ENCODE results near the gene OAF.

Gene OAF

DNA sequence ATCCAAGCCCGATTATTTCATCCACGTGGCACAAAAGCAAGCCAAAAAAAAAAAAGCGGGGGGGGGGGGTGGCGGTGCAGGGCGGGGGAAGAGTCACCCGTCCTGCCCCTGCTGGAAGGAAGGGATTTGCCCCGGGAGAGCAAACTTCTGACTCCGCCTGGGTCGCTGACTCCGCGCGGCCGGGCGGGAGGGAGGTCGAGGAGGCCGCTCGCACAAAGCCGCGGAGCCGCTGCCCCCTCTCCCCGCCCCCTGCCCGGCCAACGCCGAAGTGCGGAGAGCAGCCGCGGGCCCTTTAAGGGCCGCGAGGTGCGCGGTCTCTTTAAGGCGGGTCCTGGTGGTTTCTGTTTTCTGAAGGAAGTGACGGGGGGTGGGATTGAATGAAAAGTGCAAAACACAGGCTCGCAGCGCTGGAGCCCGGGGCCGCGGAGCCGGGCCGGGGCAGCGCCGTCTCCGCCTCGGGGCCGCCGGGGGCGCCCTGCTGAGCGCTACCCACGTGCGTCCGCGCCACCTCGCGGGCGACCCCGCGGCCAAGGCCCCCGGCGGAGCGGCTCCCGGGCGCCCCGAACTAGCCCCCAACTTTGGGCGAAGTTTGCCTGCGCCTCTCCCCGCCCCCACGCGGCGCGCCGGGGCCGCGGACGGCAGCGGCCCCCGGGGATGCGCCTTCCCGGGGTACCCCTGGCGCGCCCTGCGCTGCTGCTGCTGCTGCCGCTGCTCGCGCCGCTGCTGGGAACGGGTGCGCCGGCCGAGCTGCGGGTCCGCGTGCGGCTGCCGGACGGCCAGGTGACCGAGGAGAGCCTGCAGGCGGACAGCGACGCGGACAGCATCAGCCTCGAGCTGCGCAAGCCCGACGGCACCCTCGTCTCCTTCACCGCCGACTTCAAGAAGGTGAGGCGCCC lies at the start of gene OAF:
OAF (plus strand) TSS at position 407 of the 896 bp plus-strand sequence; CDS start at position 655, 248 bp downstream.
- TF ChIP-seq, protein P1, sequence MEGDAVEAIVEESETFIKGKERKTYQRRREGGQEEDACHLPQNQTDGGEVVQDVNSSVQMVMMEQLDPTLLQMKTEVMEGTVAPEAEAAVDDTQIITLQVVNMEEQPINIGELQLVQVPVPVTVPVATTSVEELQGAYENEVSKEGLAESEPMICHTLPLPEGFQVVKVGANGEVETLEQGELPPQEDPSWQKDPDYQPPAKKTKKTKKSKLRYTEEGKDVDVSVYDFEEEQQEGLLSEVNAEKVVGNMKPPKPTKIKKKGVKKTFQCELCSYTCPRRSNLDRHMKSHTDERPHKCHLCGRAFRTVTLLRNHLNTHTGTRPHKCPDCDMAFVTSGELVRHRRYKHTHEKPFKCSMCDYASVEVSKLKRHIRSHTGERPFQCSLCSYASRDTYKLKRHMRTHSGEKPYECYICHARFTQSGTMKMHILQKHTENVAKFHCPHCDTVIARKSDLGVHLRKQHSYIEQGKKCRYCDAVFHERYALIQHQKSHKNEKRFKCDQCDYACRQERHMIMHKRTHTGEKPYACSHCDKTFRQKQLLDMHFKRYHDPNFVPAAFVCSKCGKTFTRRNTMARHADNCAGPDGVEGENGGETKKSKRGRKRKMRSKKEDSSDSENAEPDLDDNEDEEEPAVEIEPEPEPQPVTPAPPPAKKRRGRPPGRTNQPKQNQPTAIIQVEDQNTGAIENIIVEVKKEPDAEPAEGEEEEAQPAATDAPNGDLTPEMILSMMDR (IDR thresholded peaks at IDR 0.05; ENCODE audit: control insufficient read depth, insufficient read depth, low read depth, low read length, missing control alignments) = peak; percentile 9
- peak within 1 kb of the TSS; percentile 77 for H3K4me3 ChIP-seq (ENCODE audit: control insufficient read depth, low read depth, low read length)
- DNase-seq (ENCODE audit: low read depth) = no peak

DNA sequence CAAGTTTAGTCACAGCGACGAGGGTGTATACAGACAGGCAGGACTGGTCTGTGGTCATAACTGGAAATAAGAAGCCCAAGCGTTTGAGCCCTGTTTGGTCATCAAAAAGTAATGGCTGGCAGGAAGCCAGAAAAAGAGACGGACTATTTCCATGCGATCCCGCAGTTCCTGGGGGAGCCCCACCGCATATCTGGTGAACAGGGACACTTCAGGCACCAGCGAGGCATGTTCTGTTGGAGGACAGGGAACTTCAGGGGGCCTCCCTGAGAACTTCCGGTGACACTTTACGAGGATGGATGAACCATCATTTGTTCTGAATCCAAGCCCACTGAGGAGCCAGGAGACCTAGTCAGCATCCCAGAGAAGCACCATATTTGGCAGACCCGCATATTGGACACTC lies 43.2 kb upstream of the OAF start:
- DNase-seq (ENCODE audit: low read depth) = no peak
- no peak overlapping the region for H3K4me3 ChIP-seq (ENCODE audit: control insufficient read depth, low read depth, low read length)
- TF ChIP-seq, protein P1 (IDR thresholded peaks at IDR 0.05; ENCODE audit: control insufficient read depth, insufficient read depth, low read depth, low read length, missing control alignments) = no peak

DNA sequence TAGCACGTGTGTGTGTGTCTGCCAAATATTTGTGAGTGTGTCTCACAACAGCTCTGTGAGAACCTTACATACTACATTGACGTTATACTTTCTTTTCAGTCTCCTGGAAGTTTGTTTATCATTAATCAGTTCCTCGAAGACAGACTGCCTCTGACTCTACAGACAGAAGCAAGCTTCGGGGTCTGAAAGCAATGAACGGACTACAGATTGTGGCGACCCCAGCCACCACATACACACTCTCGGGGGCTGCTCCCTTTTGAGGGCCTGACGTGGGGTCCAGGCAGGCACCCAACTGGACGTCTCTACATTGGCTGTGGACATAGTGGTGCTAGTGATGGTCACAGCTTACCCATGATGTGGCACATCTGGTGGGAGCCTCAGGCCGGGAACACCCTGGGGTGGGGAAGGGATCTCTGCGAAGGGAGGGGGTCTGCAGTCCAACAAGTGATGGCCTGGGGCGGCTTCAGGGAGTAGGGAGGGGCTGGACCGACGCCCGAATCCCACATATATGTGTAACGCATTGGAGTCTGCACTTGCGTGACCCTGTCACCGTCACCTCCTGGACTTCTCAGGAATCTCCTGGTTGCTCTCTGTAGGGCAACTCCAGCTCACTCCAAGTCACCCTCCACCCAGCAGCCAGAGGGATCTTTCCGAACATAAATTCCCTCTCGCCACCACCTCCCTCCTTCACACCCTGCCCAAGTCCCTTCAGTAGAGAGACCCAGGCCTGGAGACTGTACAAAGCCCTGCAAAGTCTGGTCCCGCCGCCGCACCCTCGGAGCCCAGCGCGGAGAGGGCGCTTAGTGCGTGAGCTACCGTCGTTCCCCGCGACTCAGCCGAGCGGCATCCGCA lies 42.5 kb upstream of the OAF start:
- TF ChIP-seq, protein P1 (IDR thresholded peaks at IDR 0.05; ENCODE audit: control insufficient read depth, insufficient read depth, low read depth, low read length, missing control alignments) = no peak
- DNase-seq (ENCODE audit: low read depth) = no peak
- H3K4me3 ChIP-seq (ENCODE audit: control insufficient read depth, low read depth, low read length) = peak overlapping the region; percentile 49

DNA sequence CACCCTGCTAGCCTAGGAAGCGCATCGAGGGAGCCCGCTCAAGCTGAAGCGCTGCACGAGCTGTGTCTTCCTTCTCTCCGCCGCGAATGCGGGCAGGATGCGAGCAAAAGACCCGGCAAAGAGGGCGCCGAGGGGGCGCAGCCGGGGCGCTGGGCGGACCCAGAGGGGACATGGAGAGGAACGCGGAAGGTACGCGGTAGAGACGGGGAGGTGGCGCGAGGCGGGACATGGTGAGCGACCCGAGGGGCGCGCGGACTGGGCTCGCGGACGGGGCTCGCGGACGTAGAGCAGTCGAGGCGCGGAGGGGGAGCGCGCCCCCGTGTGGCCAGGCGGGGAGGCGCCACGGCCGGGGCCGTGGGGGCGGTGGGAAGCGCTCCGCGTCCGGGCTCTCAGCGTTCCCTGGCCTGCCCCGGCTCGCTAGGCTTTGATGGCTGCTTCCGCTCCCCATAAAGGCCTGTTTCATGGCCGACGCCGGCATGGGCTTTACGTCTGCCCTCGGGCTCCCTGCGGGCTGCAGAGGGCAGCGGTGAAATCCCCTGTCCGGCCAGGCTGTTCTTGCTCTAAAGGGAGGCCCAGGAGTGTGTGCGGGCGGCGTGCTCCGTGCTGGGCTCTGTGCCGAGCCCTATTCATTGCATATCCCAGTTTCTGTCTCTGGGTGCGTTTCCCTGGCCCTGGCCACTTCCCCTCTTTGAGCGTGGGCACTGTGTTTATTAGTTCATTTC lies 41.7 kb upstream of the OAF start:
- TF ChIP-seq, protein P1 (IDR thresholded peaks at IDR 0.05; ENCODE audit: control insufficient read depth, insufficient read depth, low read depth, low read length, missing control alignments) = peak; percentile 39
- H3K4me3 ChIP-seq (ENCODE audit: control insufficient read depth, low read depth, low read length) = peak overlapping the region; percentile 49
- DNase-seq (ENCODE audit: low read depth) = no peak

DNA sequence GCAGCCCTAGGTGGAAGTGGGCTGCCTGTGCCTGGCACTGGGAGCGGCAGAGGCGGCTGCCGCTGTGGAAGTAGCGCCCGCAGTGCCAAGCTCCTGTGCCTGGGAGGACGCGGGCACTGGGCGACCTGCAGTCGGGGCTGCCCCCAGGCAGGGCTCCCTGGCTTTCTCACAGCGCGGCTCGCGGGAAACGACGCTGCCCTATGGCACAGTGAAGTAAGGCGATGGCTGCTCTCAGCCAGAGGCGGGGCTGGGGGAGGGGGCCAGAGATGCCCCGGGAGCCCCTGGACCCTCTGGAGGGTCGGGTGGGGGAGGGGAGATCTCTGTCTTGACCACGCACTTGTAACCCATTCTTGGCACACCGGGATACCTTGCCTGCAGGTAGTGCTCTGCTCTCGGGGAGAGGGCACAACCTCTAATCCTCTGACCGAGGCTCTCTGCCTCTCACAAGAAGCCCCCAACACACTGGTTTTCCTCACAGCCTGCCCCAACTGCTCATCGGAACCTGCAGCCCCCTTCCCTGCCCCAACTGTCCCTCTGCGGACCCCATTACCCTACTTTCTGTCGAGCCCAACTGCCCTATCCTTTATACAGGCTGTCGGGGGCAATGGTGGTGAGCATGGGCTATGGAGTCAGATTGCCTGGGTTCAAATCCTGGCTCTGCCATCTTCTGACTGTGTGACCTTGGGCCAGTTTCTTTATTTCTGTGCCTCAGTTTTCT lies 40.7 kb upstream of the OAF start:
- no peak overlapping the region for H3K4me3 ChIP-seq (ENCODE audit: control insufficient read depth, low read depth, low read length)
- TF ChIP-seq, protein P1 (IDR thresholded peaks at IDR 0.05; ENCODE audit: control insufficient read depth, insufficient read depth, low read depth, low read length, missing control alignments) = no peak
- DNase-seq (ENCODE audit: low read depth) = no peak

All from AG09309 (cell line).